CD14-positive monocyte (primary cell): Measurements from ENCODE around the gene GLP1R. TPM values are rescaled to one million over a fixed set of nuclear protein-coding genes. Genes with fewer than 3 reads are reported as not detected.
A peak's percentile ranks its signal among the peaks of the same experiment; 100 is the strongest.

Experiments
- DNase-seq, 3 donors: peaks; one replicate each; pipeline ENCODE4 v3.0.0-alpha.2; 2011 to 2022
- H2AFZ ChIP-seq: 2 replicates; pipeline ENCODE4 v1.6.0; 2012; ENCODE audit warnings: mild to moderate bottlenecking, low read depth, low read length, inconsistent platforms; ENCODE audit not compliant: insufficient read depth, poor library complexity, severe bottlenecking
- H3K27ac ChIP-seq, 2 donors: 1 replicate in 1 of 2; 2 replicates in 1 of 2; pipeline ENCODE4 v1.5.1; 2012 to 2013; ENCODE audit warnings: low read length in 2 of 2, control low read depth in 1 of 2, inconsistent platforms in 1 of 2, low read depth in 1 of 2, mild to moderate bottlenecking in 1 of 2
- H3K27me3 ChIP-seq, 2 donors: one replicate each; pipeline versions ENCODE4 v1.6.0 to v1.6.1; 2011 to 2013; ENCODE audit warnings: low read length in 2 of 2; ENCODE audit not compliant: control insufficient read depth in 2 of 2, insufficient read depth in 2 of 2
- H3K36me3 ChIP-seq, 2 donors: replicated peaks in 1 of 2; 1 replicate in 1 of 2; 2 replicates in 1 of 2; pipeline versions ENCODE4 v1.5.1 to v1.6.1; 2012 to 2013; ENCODE audit warnings: low read length in 2 of 2, control low read depth in 1 of 2, inconsistent platforms in 1 of 2, mild to moderate bottlenecking in 1 of 2; ENCODE audit not compliant: insufficient read depth in 2 of 2, control insufficient read depth in 1 of 2
- H3K4me1 ChIP-seq, 2 donors: 1 replicate in 1 of 2; 2 replicates in 1 of 2; pipeline versions ENCODE4 v1.5.1 to v1.6.1; 2012 to 2013; ENCODE audit warnings: low read length in 2 of 2, control low read depth in 1 of 2, inconsistent platforms in 1 of 2, mild to moderate bottlenecking in 1 of 2, moderate library complexity in 1 of 2; ENCODE audit not compliant: insufficient read depth in 2 of 2, control insufficient read depth in 1 of 2
- H3K4me2 ChIP-seq: replicated peaks from 2 replicates; pipeline ENCODE3; 2012; ENCODE audit warnings: low read length, moderate library complexity, mild to moderate bottlenecking; ENCODE audit not compliant: poor library complexity, severe bottlenecking; ENCODE audit errors: extremely low read depth
- H3K4me3 ChIP-seq, 3 experiments: fragments of 200-600 bp in 1 of 3; sonication (generic) in 1 of 3; replicated peaks in 1 of 3; 1 replicate in 2 of 3; 2 replicates in 1 of 3; pipeline ENCODE4 v1.5.1; 2011 to 2013; ENCODE audit warnings: low read length in 3 of 3, mild to moderate bottlenecking in 3 of 3, control low read depth in 2 of 3, low read depth in 2 of 3, inconsistent platforms in 1 of 3, moderate library complexity in 1 of 3
- H3K79me2 ChIP-seq: 2 replicates; pipeline ENCODE4 v1.6.0; 2012; ENCODE audit warnings: mild to moderate bottlenecking, control low read depth, inconsistent platforms, low read length, moderate library complexity; ENCODE audit not compliant: insufficient read depth
- H3K9ac ChIP-seq: 2 replicates; pipeline ENCODE4 v1.6.0; 2017; ENCODE audit warnings: low read length, mild to moderate bottlenecking; ENCODE audit not compliant: insufficient read depth, poor library complexity, severe bottlenecking
- H3K9me3 ChIP-seq, 2 donors: replicated peaks in 1 of 2; 1 replicate in 1 of 2; 2 replicates in 1 of 2; pipeline versions ENCODE4 v1.5.1 to v1.6.1; 2012 to 2013; ENCODE audit warnings: low read length in 2 of 2, control low read depth in 1 of 2; ENCODE audit not compliant: control insufficient read depth in 1 of 2, insufficient read depth in 1 of 2
- H4K20me1 ChIP-seq: 2 replicates; pipeline ENCODE4 v1.6.0; 2012; ENCODE audit warnings: mild to moderate bottlenecking, low read length, control low read depth, moderate library complexity; ENCODE audit not compliant: insufficient read depth
- H3K27ac Mint-ChIP-seq, 7 donors: one replicate each; pipeline ENCODE4 v1.8.0; 2020; ENCODE audit warnings: mild to moderate bottlenecking in 7 of 7, mixed read lengths in 7 of 7, moderate library complexity in 6 of 7, inconsistent platforms in 2 of 7
- H3K27me3 Mint-ChIP-seq, 3 donors: one replicate each; pipeline ENCODE4 v1.8.0; 2021 to 2022; ENCODE audit warnings: low read depth in 3 of 3, mild to moderate bottlenecking in 3 of 3, mixed read lengths in 3 of 3, moderate library complexity in 3 of 3, inconsistent platforms in 1 of 3
- H3K36me3 Mint-ChIP-seq, 2 donors: one replicate each; pipeline ENCODE4 v1.8.0; 2020; ENCODE audit warnings: mixed read lengths in 2 of 2, inconsistent platforms in 1 of 2, mild to moderate bottlenecking in 1 of 2
- H3K4me1 Mint-ChIP-seq: one replicate; pipeline ENCODE4 v1.8.0; 2020; ENCODE audit warnings: mild to moderate bottlenecking, mixed read lengths
- H3K4me3 Mint-ChIP-seq, 2 donors: one replicate each; pipeline ENCODE4 v1.8.0; 2020; ENCODE audit warnings: mild to moderate bottlenecking in 2 of 2, mixed read lengths in 2 of 2, moderate library complexity in 1 of 2
- H3K9me3 Mint-ChIP-seq, 7 donors: one replicate each; pipeline ENCODE4 v1.8.0; 2020 to 2022; ENCODE audit warnings: mixed read lengths in 7 of 7, mild to moderate bottlenecking in 6 of 7, moderate library complexity in 6 of 7, inconsistent platforms in 2 of 7
- CTCF ChIP-seq: fragments of 200-600 bp; IDR thresholded peaks from one replicate; pipeline ENCODE4 v1.8.0; 2022; ENCODE audit warnings: antibody characterized with exemption, mild to moderate bottlenecking
- WGBS: methylation state at CpG from one replicate; pipeline ENCODE4 v1.1.5; 2013; ENCODE audit warnings: missing lambda C conversion rate; ENCODE audit not compliant: insufficient coverage; 5-methylcytosine and 5-hydroxymethylcytosine counted together
- intact Hi-C, 2 donors: fragments of 100-400 bp; cut with micrococcal nuclease; formaldehyde crosslinking; loops; one replicate each; pipeline versions ENCODE4 v1.15.0 to v1.15.1; 2023
- polyA plus RNA-seq, 3 donors: library from polyadenylated mRNA; depleted of rRNA in 1 of 3; unstranded in 2 of 3; stranded (reverse) in 1 of 3; fragments of 300-500 nt in 2 of 3; fragments of >200 nt in 1 of 3; fragmentation: Illumina TruSeq in 2 of 3; gene quantifications; 1 replicate in 2 of 3; 2 replicates in 1 of 3; pipeline ENCODE4 v1.2.3, GENCODE V29; 2012 to 2021

Gene GLP1R
- polyA plus RNA-seq, 3 donors, result not detected

GRCh38 chr6:39100358-39100757, 51.8 kb downstream of the GLP1R start:
- WGBS, result 0% methylated on average over 2 of the region's 3 CpGs
- Histone ChIP-seq H4K20me1 (no peaks in the 10 kb centered on the region), H2AFZ (no peak overlapping the region), H3K79me2 (no peaks in the 10 kb centered on the region), H3K4me3 (no peak overlapping the region), H3K9ac (no peak overlapping the region), H3K27ac (no peak overlapping the region), H3K4me2 (no peak overlapping the region), H3K9me3 (no peaks in the 10 kb centered on the region), H3K4me1 (no peaks in the 10 kb centered on the region), H3K36me3 (peaks cover 5 to 21% of the 10 kb centered on the region in 2 donors), H3K27me3 (no peaks in the 10 kb centered on the region)
- intact Hi-C loops, result no loop called here
- Mint-ChIP-seq H3K4me1 (no peaks in the 10 kb centered on the region), H3K36me3 (peaks cover 22 to 24% of the 10 kb centered on the region in 2 donors), H3K27ac (no peak overlapping the region), H3K9me3 (peaks cover 0 to 1% (median 0%) of the 10 kb centered on the region in 7 donors), H3K4me3 (peak overlapping the region in 1 of 2 donors; percentile 26), H3K27me3 (peaks cover 2 to 9% (median 2%) of the 10 kb centered on the region in 3 donors)
- TF ChIP-seq CTCF, result no peak
- no peak for DNase-seq

- Histone ChIP-seq H3K4me3 (no peak overlapping the region), H3K9ac (no peak overlapping the region), H4K20me1 (no peaks in the 10 kb centered on the region), H3K79me2 (no peaks in the 10 kb centered on the region), H3K4me2 (no peak overlapping the region), H3K36me3 (peaks cover 7 to 25% of the 10 kb centered on the region in 2 donors), H3K27me3 (no peaks in the 10 kb centered on the region), H3K27ac (no peak overlapping the region), H3K9me3 (no peaks in the 10 kb centered on the region), H3K4me1 (no peaks in the 10 kb centered on the region), H2AFZ (no peak overlapping the region)
- peak overlapping the region in 1 of 7 donors; percentile 60 for H3K27ac Mint-ChIP-seq
- 41% methylated on average over 2 of the region's 12 CpGs for WGBS
- peak; percentile 38 for TF ChIP-seq CTCF
- no peak overlapping the region for H3K4me3 Mint-ChIP-seq
- intact Hi-C loops, result no loop called here
- H3K9me3 Mint-ChIP-seq, result peaks cover 0 to 1% (median 0%) of the 10 kb centered on the region in 7 donors
- peaks cover 8% of the 10 kb centered on the region for H3K4me1 Mint-ChIP-seq
- peaks cover 28% of the 10 kb centered on the region in 2 donors for H3K36me3 Mint-ChIP-seq
- DNase-seq, result peak in 2 of 3 donors; percentile 5 to 20
- peaks cover 2 to 9% (median 2%) of the 10 kb centered on the region in 3 donors for H3K27me3 Mint-ChIP-seq
Observed at GRCh38 chr6:39102071-39102820, 53.7 kb downstream of the GLP1R start.
